Kidney (tissue), 14 donors: ENCODE results near the gene TMEM242. TPM values are rescaled to one million over a fixed set of nuclear protein-coding genes. Genes with fewer than 3 reads are reported as not detected.

ENCODE experiments used
- DNase-seq, 5 donors: peaks; one replicate each; pipeline ENCODE4 v3.0.0-alpha.2; 2013 to 2020
- FAIRE-seq: peaks from 2 replicates; lab custom pipeline; 2012; peaks lifted over from hg19 to GRCh38; lab: Jason Lieb, UNC
- H3K27ac ChIP-seq, 2 donors: one replicate each; pipeline ENCODE4 v1.7.0; 2013; ENCODE audit warnings: low read depth in 2 of 2, low read length in 2 of 2, inconsistent platforms in 1 of 2
- H3K27me3 ChIP-seq: one replicate; pipeline ENCODE4 v1.7.1; 2013; ENCODE audit warnings: low read length, inconsistent platforms; ENCODE audit not compliant: control insufficient read depth, insufficient read depth
- H3K36me3 ChIP-seq, 3 donors: one replicate each; pipeline versions ENCODE4 v1.7.0 to v1.7.1; 2013; ENCODE audit warnings: low read length in 3 of 3, control low read depth in 1 of 3, inconsistent platforms in 1 of 3; ENCODE audit not compliant: insufficient read depth in 3 of 3, control insufficient read depth in 2 of 3
- H3K4me1 ChIP-seq, 3 donors: one replicate each; pipeline versions ENCODE4 v1.7.0 to v1.7.1; 2013; ENCODE audit warnings: low read length in 3 of 3, inconsistent platforms in 1 of 3, low read depth in 1 of 3; ENCODE audit not compliant: control insufficient read depth in 2 of 3, insufficient read depth in 2 of 3
- H3K4me3 ChIP-seq, 3 donors: one replicate each; pipeline versions ENCODE4 v1.7.0 to v1.8.1; 2013; ENCODE audit warnings: low read length in 3 of 3, control low read depth in 1 of 3, inconsistent platforms in 1 of 3
- H3K9ac ChIP-seq, 3 donors: one replicate each; pipeline versions ENCODE4 v1.7.0 to v1.7.1; 2013; ENCODE audit warnings: low read length in 3 of 3, control low read depth in 1 of 3, inconsistent platforms in 1 of 3
- H3K9me3 ChIP-seq, 3 donors: one replicate each; pipeline versions ENCODE4 v1.7.0 to v1.7.1; 2013; ENCODE audit warnings: low read length in 3 of 3, control low read depth in 1 of 3, inconsistent platforms in 1 of 3; ENCODE audit not compliant: control insufficient read depth in 2 of 3, insufficient read depth in 1 of 3
- CTCF ChIP-seq: IDR thresholded peaks from 3 replicates; pipeline ENCODE4 v1.5.1; 2012; ENCODE audit warnings: mild to moderate bottlenecking, moderate library complexity, borderline replicate concordance; ENCODE audit not compliant: insufficient read depth; ENCODE audit errors: extremely low read depth
- intact Hi-C: fragments of 100-400 bp; cut with DNase I; formaldehyde crosslinking; loops from one replicate; pipeline ENCODE4 v1.11.1; 2022
- polyA plus RNA-seq: library from polyadenylated mRNA; stranded (reverse); fragments of 350-450 nt; fragmentation: Illumina TruSeq; extraction: RNeasy Lipid Tissue Mini Kit (QIAGEN cat#74804); gene quantifications from one replicate; pipeline ENCODE4 v1.2.3, GENCODE V29; 2014; ENCODE audit warnings: low read depth, low replicate concordance; ENCODE audit not compliant: insufficient read depth
- total RNA-seq: library from RNA; stranded (reverse); fragmentation: NEBNext Ultra II Directional; extraction: Animal tissue kit (Norgen Biotek cat#: 25700); gene quantifications from one replicate; pipeline ENCODE4 v1.2.1, GENCODE V29; 2021
- donor health status: control.
- donor health status: control.
- donor health status: control.
- donor health status: control.
- donor health status: control.
- donor health status: DM: yes; HTN: yes; CAD: no.
- donor health status: Normal renal cell carcinoma (clear cell type).

TMEM242 gene
- total and polyA plus RNA-seq, 2 donors from 2014 or later: 14.2 to 14.3 TPM

GRCh38 chr6:157364705-157365104 is 41.4 kb upstream of the TMEM242 start:
- TF ChIP-seq CTCF: no peak
- DNase-seq (no peak), FAIRE-seq (no peak)
- intact Hi-C loops: no loop called here
- Histone ChIP-seq H3K27me3 (no peaks in the 10 kb centered on the region), H3K4me3 (no peak overlapping the region), H3K4me1 (no peaks in the 10 kb centered on the region), H3K9me3 (no peaks in the 10 kb centered on the region), H3K36me3 (no peaks in the 10 kb centered on the region), H3K9ac (no peak overlapping the region), H3K27ac (no peak overlapping the region)

GRCh38 chr6:157361886-157362285 is 38.6 kb upstream of the TMEM242 start:
- H3K9ac ChIP-seq: no peak overlapping the region
- no peaks in the 10 kb centered on the region for H3K27me3 ChIP-seq
- TF ChIP-seq CTCF: no peak
- intact Hi-C loops: no loop called here
- DNase-seq (no peak), FAIRE-seq (no peak)
- no peaks in the 10 kb centered on the region for H3K36me3 ChIP-seq
- no peak overlapping the region for H3K27ac ChIP-seq
- H3K4me3 ChIP-seq: no peak overlapping the region
- H3K9me3 ChIP-seq: no peaks in the 10 kb centered on the region
- no peaks in the 10 kb centered on the region for H3K4me1 ChIP-seq

GRCh38 chr6:157358287-157358686 is 35.0 kb upstream of the TMEM242 start:
- Histone ChIP-seq H3K9me3 (no peaks in the 10 kb centered on the region), H3K36me3 (no peaks in the 10 kb centered on the region), H3K4me3 (no peak overlapping the region), H3K27ac (no peak overlapping the region), H3K4me1 (no peaks in the 10 kb centered on the region), H3K9ac (no peak overlapping the region), H3K27me3 (no peaks in the 10 kb centered on the region)
- DNase-seq: no peak
- no peak for FAIRE-seq
- intact Hi-C loops: no loop called here
- TF ChIP-seq CTCF: no peak

- Histone ChIP-seq H3K4me3 (no peak overlapping the region), H3K4me1 (no peaks in the 10 kb centered on the region), H3K36me3 (no peaks in the 10 kb centered on the region), H3K9ac (no peak overlapping the region), H3K9me3 (no peaks in the 10 kb centered on the region), H3K27me3 (no peaks in the 10 kb centered on the region), H3K27ac (no peak overlapping the region)
- intact Hi-C loops: no loop called here
- FAIRE-seq (no peak), DNase-seq (no peak)
- no peak for TF ChIP-seq CTCF
Observed at GRCh38 chr6:157346373-157346772, 23.1 kb upstream of the TMEM242 start.
